ENCODE data around the gene PSMG1.
A peak's percentile ranks its signal among the peaks of the same experiment; 100 is the strongest.
"Not testable (repeated sequence)": the region's sequence is repeated elsewhere in the genome, so short reads cannot be mapped to it uniquely, and the experiment has no call there.

The PSMG1 gene

GRCh38 chr21:39188521-39189139, 5.4 kb upstream of the PSMG1 start:
- DNase-seq: no peak

- DNase-seq: no peak
Observed at GRCh38 chr21:39187141-39187540, 3.9 kb upstream of the PSMG1 start.

- no peak for DNase-seq
Observed at GRCh38 chr21:39186676-39187075, 3.4 kb upstream of the PSMG1 start.

GRCh38 chr21:39185157-39185556, 1.9 kb upstream of the PSMG1 start:
- no peak for DNase-seq

GRCh38 chr21:39184050-39184980, 1.1 kb upstream of the PSMG1 start:
- DNase-seq: no peak

GRCh38 chr21:39182484-39183271, 573 bp downstream of the PSMG1 start:
- peak; percentile 46 for DNase-seq

- no peak for DNase-seq
Observed at GRCh38 chr21:39182016-39182415, 1.2 kb downstream of the PSMG1 start.

GRCh38 chr21:39181205-39181818, 1.9 kb downstream of the PSMG1 start:
- DNase-seq: no peak

GRCh38 chr21:39180429-39181019, 2.7 kb downstream of the PSMG1 start:
- DNase-seq: no peak

GRCh38 chr21:39178421-39178820, 4.8 kb downstream of the PSMG1 start:
- no peak for DNase-seq

GRCh38 chr21:39176271-39176709, 7.0 kb downstream of the PSMG1 start:
- no peak for DNase-seq

- DNase-seq: no peak
Observed at GRCh38 chr21:39175665-39176064, 7.6 kb downstream of the PSMG1 start.

- no peak for DNase-seq
Observed at GRCh38 chr21:39175154-39175553, 8.1 kb downstream of the PSMG1 start.

GRCh38 chr21:39173716-39174680, 9.3 kb downstream of the PSMG1 start:
- no peak for DNase-seq

- DNase-seq: no peak
Observed at GRCh38 chr21:39169906-39170305, 13.3 kb downstream of the PSMG1 start.

GRCh38 chr21:39168800-39169199, 14.5 kb downstream of the PSMG1 start:
- DNase-seq: no peak

GRCh38 chr21:39164523-39164922, 18.7 kb downstream of the PSMG1 start:
- DNase-seq: no peak

- no peak for DNase-seq
Observed at GRCh38 chr21:39161064-39161463, 22.2 kb downstream of the PSMG1 start.

- DNase-seq: no peak
Observed at GRCh38 chr21:39159342-39160063, 23.7 kb downstream of the PSMG1 start.

- DNase-seq: not testable (repeated sequence)
Observed at GRCh38 chr21:39157241-39157640, 26.0 kb downstream of the PSMG1 start.

GRCh38 chr21:39156024-39156423, 27.2 kb downstream of the PSMG1 start:
- no peak for DNase-seq
